ENCODE data around the gene PCDH11Y. TPM values are rescaled to one million over a fixed set of nuclear protein-coding genes. Genes with fewer than 3 reads are reported as not detected.
"Not testable (repeated sequence)": the region's sequence is repeated elsewhere in the genome, so short reads cannot be mapped to it uniquely, and the experiment has no call there.

The PCDH11Y gene
- total RNA-seq, 2 experiments from 2014 or later: not detected

GRCh38 chrY:5638589-5638988, 638.5 kb downstream of the PCDH11Y start:
- H3K36me3 Mint-ChIP-seq; H3K9me3 Mint-ChIP-seq (ENCODE audit: low read depth); H3K27ac Mint-ChIP-seq; DNase-seq; H3K4me3 Mint-ChIP-seq; H3K4me1 Mint-ChIP-seq; CTCF ChIA-PET; ATAC-seq; H3K27me3 Mint-ChIP-seq: not testable (repeated sequence)

- DNase-seq; H3K27me3 Mint-ChIP-seq; H3K4me1 Mint-ChIP-seq; CTCF ChIA-PET; ATAC-seq; H3K9me3 Mint-ChIP-seq (ENCODE audit: low read depth); H3K27ac Mint-ChIP-seq; H3K36me3 Mint-ChIP-seq; H3K4me3 Mint-ChIP-seq: not testable (repeated sequence)
Measured at GRCh38 chrY:5679265-5679664, 679.2 kb downstream of the PCDH11Y start.

GRCh38 chrY:5708727-5709126, 708.6 kb downstream of the PCDH11Y start:
- CTCF ChIA-PET; DNase-seq; H3K36me3 Mint-ChIP-seq; H3K4me1 Mint-ChIP-seq; ATAC-seq; H3K27ac Mint-ChIP-seq; H3K4me3 Mint-ChIP-seq; H3K9me3 Mint-ChIP-seq (ENCODE audit: low read depth); H3K27me3 Mint-ChIP-seq: not testable (repeated sequence)

GRCh38 chrY:5709788-5710381, 709.8 kb downstream of the PCDH11Y start:
- H3K36me3 Mint-ChIP-seq; ATAC-seq; H3K27me3 Mint-ChIP-seq; H3K4me1 Mint-ChIP-seq; H3K27ac Mint-ChIP-seq; H3K4me3 Mint-ChIP-seq; CTCF ChIA-PET; DNase-seq; H3K9me3 Mint-ChIP-seq (ENCODE audit: low read depth): not testable (repeated sequence)

GRCh38 chrY:5761403-5761802, 761.3 kb downstream of the PCDH11Y start:
- H3K27ac Mint-ChIP-seq; H3K27me3 Mint-ChIP-seq; H3K9me3 Mint-ChIP-seq (ENCODE audit: low read depth); DNase-seq; CTCF ChIA-PET; H3K4me1 Mint-ChIP-seq; ATAC-seq; H3K36me3 Mint-ChIP-seq; H3K4me3 Mint-ChIP-seq: not testable (repeated sequence)

GRCh38 chrY:5776485-5776884, 776.4 kb downstream of the PCDH11Y start:
- DNase-seq; H3K9me3 Mint-ChIP-seq (ENCODE audit: low read depth); H3K4me1 Mint-ChIP-seq; H3K36me3 Mint-ChIP-seq; H3K27me3 Mint-ChIP-seq; H3K4me3 Mint-ChIP-seq; CTCF ChIA-PET; H3K27ac Mint-ChIP-seq; ATAC-seq: not testable (repeated sequence)

All from activated CD8-positive, alpha-beta memory T cell treated with anti-CD3 and anti-CD28 coated beads, Interleukin-2, amount 10 ng/mL, durations not matched to agents 7 days and 5 days (primary cell).